HepG2 (cell line): Measurements from ENCODE around the gene KAT6B. TPM values are rescaled to one million over a fixed set of nuclear protein-coding genes. Genes with fewer than 3 reads are reported as not detected.

Source experiments
- ATAC-seq: fragments of 200-7000 bp; cut with Tn5 transposase; 3 replicates; pipeline ENCODE4 v1.9.1; 2020; ENCODE audit warnings: mild to moderate bottlenecking, moderate library complexity
- BruUV-seq: library from RNA; stranded (reverse); fragments of 400-500 nt; replicated peaks from 2 replicates; lab custom pipeline; 2021; lab: Mats Ljungman, UMichigan
- CTCF ChIA-PET: fragments of 300-600 bp; formaldehyde crosslinking; extraction: SDS; loops from one replicate; lab custom pipeline; 2021; ENCODE audit warnings: low total read pairs, inconsistent platforms, low intra/inter-chr PET ratio; lab: Yijun Ruan, JAX
- POLR2A ChIA-PET: fragments of 350-600 bp; sonication (Branson Sonifier 250); formaldehyde crosslinking; loops from one replicate; lab custom pipeline; 2020; ENCODE audit warnings: antibody characterized with exemption, inconsistent platforms; lab: Yijun Ruan, JAX
- DNase-seq: peaks from one replicate; pipeline ENCODE4 v3.0.0-alpha.2; 2015; ENCODE audit warnings: low spot score
- FAIRE-seq: peaks from 3 replicates; lab custom pipeline; 2011; peaks lifted over from hg19 to GRCh38; lab: Jason Lieb, UNC
- H2AFZ ChIP-seq: one replicate; pipeline ENCODE4 v1.6.1; 2011; ENCODE audit warnings: low read length, inconsistent platforms
- H3K27ac ChIP-seq: fragments of 300-600 bp; 3 replicates; pipeline ENCODE4 v1.8.0; 2011; ENCODE audit warnings: mixed run types, mild to moderate bottlenecking, mixed read lengths, low read length, inconsistent platforms; ENCODE audit not compliant: insufficient read depth; ENCODE audit errors: extremely low read length
- H3K27me3 ChIP-seq, 2 experiments: fragments of 200-600 bp in 1 of 2; 2 replicates in 1 of 2; 3 replicates in 1 of 2; pipeline versions ENCODE4 v1.6.0 to v1.8.0; 2011; ENCODE audit warnings: low read length in 2 of 2, mild to moderate bottlenecking in 2 of 2, moderate library complexity in 2 of 2, inconsistent platforms in 1 of 2; ENCODE audit not compliant: insufficient read depth in 2 of 2, control insufficient read depth in 1 of 2
- H3K36me3 ChIP-seq, 2 experiments: fragments of 200-600 bp in 1 of 2; replicated peaks in 1 of 2; 2 replicates in 1 of 2; 3 replicates in 1 of 2; pipeline versions ENCODE4 v1.5.1 to v1.8.0; 2011; ENCODE audit warnings: low read length in 2 of 2, inconsistent platforms in 1 of 2; ENCODE audit not compliant: insufficient read depth in 2 of 2, control insufficient read depth in 1 of 2
- H3K4me1 ChIP-seq: 2 replicates; pipeline ENCODE4 v1.5.1; 2012; ENCODE audit warnings: low read length, inconsistent platforms; ENCODE audit not compliant: insufficient read depth
- H3K4me2 ChIP-seq: 2 replicates; pipeline ENCODE4 v1.6.0; 2011; ENCODE audit warnings: low read depth, low read length, inconsistent platforms
- H3K4me3 ChIP-seq, 3 experiments: fragments of 200-600 bp in 1 of 3; sonication (generic), shearing (Covaris generic) in 1 of 3; replicated peaks in 1 of 3; 2 replicates each; pipeline ENCODE4 v1.5.1; 2011 to 2016; ENCODE audit warnings: low read length in 3 of 3, inconsistent platforms in 2 of 3, low read depth in 2 of 3, mild to moderate bottlenecking in 2 of 3, control low read depth in 1 of 3, mixed read lengths in 1 of 3; ENCODE audit not compliant: insufficient read depth in 1 of 3
- H3K79me2 ChIP-seq: one replicate; pipeline ENCODE4 v1.6.1; 2011; ENCODE audit warnings: low read length, inconsistent platforms; ENCODE audit not compliant: insufficient read depth
- H3K9ac ChIP-seq: 2 replicates; pipeline ENCODE4 v1.6.0; 2011; ENCODE audit warnings: mild to moderate bottlenecking, low read depth, low read length, inconsistent platforms; ENCODE audit not compliant: insufficient read depth
- H3K9me3 ChIP-seq: 2 replicates; pipeline ENCODE4 v1.5.1; 2012; ENCODE audit warnings: mild to moderate bottlenecking, low read length
- H4K20me1 ChIP-seq: 2 replicates; pipeline ENCODE4 v1.6.0; 2011; ENCODE audit warnings: inconsistent platforms, mild to moderate bottlenecking, low read length, moderate library complexity; ENCODE audit not compliant: insufficient read depth
- ADNP ChIP-seq: sonication (generic); formaldehyde crosslinking; IDR thresholded peaks from 2 replicates; pipeline ENCODE4 v1.4.0; 2020; ENCODE audit warnings: missing genetic modification reagents
- BCL6 ChIP-seq: IDR thresholded peaks from 2 replicates; pipeline ENCODE4 v1.6.1; 2016; ENCODE audit warnings: missing genetic modification reagents, missing compliant biosample characterization
- CTCF ChIP-seq: sonication (generic); formaldehyde crosslinking; IDR thresholded peaks from 2 replicates; pipeline ENCODE4 v1.5.0; 2020; ENCODE audit warnings: mild to moderate bottlenecking, missing genetic modification reagents, moderate library complexity
- HMGA1 ChIP-seq: sonication (generic); formaldehyde crosslinking; conservative IDR thresholded peaks from 2 replicates; pipeline ENCODE4 v1.4.0; 2020; ENCODE audit warnings: missing genetic modification reagents
- KDM4B ChIP-seq: sonication (generic); formaldehyde crosslinking; IDR thresholded peaks from 2 replicates; pipeline ENCODE4 v1.4.0; 2020; ENCODE audit warnings: missing genetic modification reagents
- MBD4 ChIP-seq: IDR thresholded peaks from 2 replicates; pipeline ENCODE4 v1.6.1; 2012; ENCODE audit warnings: low read length, inconsistent platforms, borderline replicate concordance
- MEIS2 ChIP-seq: sonication (generic); formaldehyde crosslinking; IDR thresholded peaks from 2 replicates; pipeline ENCODE4 v1.9.0; 2021; ENCODE audit warnings: mild to moderate bottlenecking, missing genetic modification reagents
- PTBP1 ChIP-seq: fragments of 200-400 bp; formaldehyde crosslinking; IDR thresholded peaks from 2 replicates; pipeline ENCODE4 v1.6.1; 2018; ENCODE audit warnings: low read length, low read depth; ENCODE audit not compliant: poor library complexity, severe bottlenecking
- RXRB ChIP-seq: IDR thresholded peaks from 2 replicates; pipeline ENCODE4 v1.6.1; 2016; ENCODE audit warnings: borderline replicate concordance, missing genetic modification reagents, missing compliant biosample characterization
- WIZ ChIP-seq: sonication (generic); formaldehyde crosslinking; IDR thresholded peaks from 2 replicates; pipeline ENCODE4 v1.5.1; 2020; ENCODE audit warnings: mild to moderate bottlenecking, missing genetic modification reagents
- ZMAT3 ChIP-seq: sonication (generic); formaldehyde crosslinking; conservative IDR thresholded peaks from 2 replicates; pipeline ENCODE4 v1.7.0; 2021; ENCODE audit warnings: missing genetic modification reagents
- ZNF44 ChIP-seq: sonication (generic); formaldehyde crosslinking; IDR thresholded peaks from 2 replicates; pipeline ENCODE4 v1.5.1; 2020; ENCODE audit warnings: mild to moderate bottlenecking, missing genetic modification reagents
- ZNF446 ChIP-seq: sonication (generic); formaldehyde crosslinking; IDR thresholded peaks from 2 replicates; pipeline ENCODE4 v1.5.0; 2020; ENCODE audit warnings: mild to moderate bottlenecking, missing genetic modification reagents
- ZNF790 ChIP-seq: sonication (generic); formaldehyde crosslinking; IDR thresholded peaks from 2 replicates; pipeline ENCODE4 v1.8.0; 2022; ENCODE audit warnings: missing genetic modification reagents, mild to moderate bottlenecking, borderline replicate concordance
- in situ Hi-C: cut with HindIII; loops from 2 replicates; pipeline ENCODE4 v1.10.0; 2017; ENCODE audit warnings: low pct_unique_long_range_greater_than_20kb; ENCODE audit not compliant: extremely low pct_ligation_motif_present
- intact Hi-C: fragments of 100-400 bp; cut with micrococcal nuclease; formaldehyde crosslinking; loops from one replicate; pipeline ENCODE4 v1.10.0; 2022; ENCODE audit not compliant: unreplicated experiment
- polyA plus RNA-seq, 8 experiments: library from polyadenylated mRNA; depleted of rRNA in 3 of 8; stranded (reverse) in 7 of 8; unstranded in 1 of 8; fragments of >200 nt; fragmentation: Illumina TruSeq in 4 of 8; extraction: Trizol in 4 of 8; gene quantifications; 2 replicates each; pipeline versions ENCODE4 v1.2.1 to v1.2.3, GENCODE V29; 2011 to 2016; ENCODE audit warnings: low read depth in 4 of 8, missing spikeins in 1 of 8, mixed read lengths in 1 of 8; ENCODE audit not compliant: insufficient read depth in 1 of 8
- total RNA-seq, 5 experiments: library from RNA; depleted of rRNA; stranded (reverse); fragments of >200 nt; fragmentation: Illumina TruSeq; extraction: Trizol; gene quantifications; 2 replicates each; pipeline ENCODE4 v1.2.3, GENCODE V29; 2016; ENCODE audit warnings: low read depth in 1 of 5
- TF ChIP-seq, protein P1 (sequence below): sonication (generic); formaldehyde crosslinking; IDR thresholded peaks from 2 replicates; pipeline ENCODE4 v1.4.0; 2020; ENCODE audit warnings: missing genetic modification reagents
- TF ChIP-seq, protein P2 (sequence below): sonication (generic); formaldehyde crosslinking; IDR thresholded peaks from 2 replicates; pipeline ENCODE4 v1.5.0; 2020; ENCODE audit warnings: mild to moderate bottlenecking, missing genetic modification reagents

Gene KAT6B
- total and polyA plus RNA-seq, 2 of the 13 experiments (the other 11 are each of a cell fraction or from before 2014, with no cell fraction given): 3.0 to 9.5 TPM

DNA sequence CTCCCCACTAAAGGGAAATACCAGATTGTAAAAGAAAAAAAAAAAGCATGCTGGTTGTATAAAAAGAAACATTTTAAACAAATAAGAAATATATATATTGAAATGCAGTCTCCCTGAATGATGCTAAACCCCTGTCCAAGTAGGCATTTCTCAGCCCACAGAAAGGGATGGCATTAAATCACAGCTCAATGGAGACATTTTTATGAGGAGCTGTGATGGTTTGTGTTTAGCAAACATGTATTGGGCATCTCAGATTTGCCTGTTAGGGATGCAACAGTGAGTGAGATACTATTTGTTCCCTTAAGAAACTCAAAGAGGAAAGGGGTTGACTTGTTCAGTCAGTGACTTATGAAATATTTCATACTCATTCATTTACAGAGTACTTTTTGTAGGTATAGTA, 51.5 kb downstream of the KAT6B start:
- Histone ChIP-seq H3K27ac (no peak overlapping the region), H3K4me2 (no peak overlapping the region), H3K4me1 (peaks cover 47% of the 10 kb centered on the region), H3K4me3 (no peak overlapping the region), H3K36me3 (no peaks in the 10 kb centered on the region), H3K27me3 (no peaks in the 10 kb centered on the region), H3K9ac (no peak overlapping the region), H2AFZ (no peak overlapping the region), H3K79me2 (peaks cover 2% of the 10 kb centered on the region), H3K9me3 (no peaks in the 10 kb centered on the region), H4K20me1 (0 out of 2 replicates have a peak, but pooled peaks cover 7% of the 10 kb centered on the region)
- TF ChIP-seq WIZ: no peak
- no peak for TF ChIP-seq ZNF44 (CRISPR knock-in tag)
- TF ChIP-seq MBD4: no peak
- TF ChIP-seq PTBP1: no peak
- no peak for TF ChIP-seq BCL6
- TF ChIP-seq CTCF: no peak
- TF ChIP-seq HMGA1: no peak
- no peak for TF ChIP-seq MEIS2
- no peak for TF ChIP-seq ZMAT3 (CRISPR knock-in tag)
- TF ChIP-seq ADNP (CRISPR knock-in tag): no peak
- no peak for TF ChIP-seq KDM4B (CRISPR knock-in tag)
- TF ChIP-seq, protein P1, sequence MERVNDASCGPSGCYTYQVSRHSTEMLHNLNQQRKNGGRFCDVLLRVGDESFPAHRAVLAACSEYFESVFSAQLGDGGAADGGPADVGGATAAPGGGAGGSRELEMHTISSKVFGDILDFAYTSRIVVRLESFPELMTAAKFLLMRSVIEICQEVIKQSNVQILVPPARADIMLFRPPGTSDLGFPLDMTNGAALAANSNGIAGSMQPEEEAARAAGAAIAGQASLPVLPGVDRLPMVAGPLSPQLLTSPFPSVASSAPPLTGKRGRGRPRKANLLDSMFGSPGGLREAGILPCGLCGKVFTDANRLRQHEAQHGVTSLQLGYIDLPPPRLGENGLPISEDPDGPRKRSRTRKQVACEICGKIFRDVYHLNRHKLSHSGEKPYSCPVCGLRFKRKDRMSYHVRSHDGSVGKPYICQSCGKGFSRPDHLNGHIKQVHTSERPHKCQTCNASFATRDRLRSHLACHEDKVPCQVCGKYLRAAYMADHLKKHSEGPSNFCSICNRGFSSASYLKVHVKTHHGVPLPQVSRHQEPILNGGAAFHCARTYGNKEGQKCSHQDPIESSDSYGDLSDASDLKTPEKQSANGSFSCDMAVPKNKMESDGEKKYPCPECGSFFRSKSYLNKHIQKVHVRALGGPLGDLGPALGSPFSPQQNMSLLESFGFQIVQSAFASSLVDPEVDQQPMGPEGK (CRISPR knock-in tag): no peak
- TF ChIP-seq ZNF446 (CRISPR knock-in tag): no peak
- no peak for TF ChIP-seq ZNF790 (CRISPR knock-in tag)
- TF ChIP-seq, protein P2, sequence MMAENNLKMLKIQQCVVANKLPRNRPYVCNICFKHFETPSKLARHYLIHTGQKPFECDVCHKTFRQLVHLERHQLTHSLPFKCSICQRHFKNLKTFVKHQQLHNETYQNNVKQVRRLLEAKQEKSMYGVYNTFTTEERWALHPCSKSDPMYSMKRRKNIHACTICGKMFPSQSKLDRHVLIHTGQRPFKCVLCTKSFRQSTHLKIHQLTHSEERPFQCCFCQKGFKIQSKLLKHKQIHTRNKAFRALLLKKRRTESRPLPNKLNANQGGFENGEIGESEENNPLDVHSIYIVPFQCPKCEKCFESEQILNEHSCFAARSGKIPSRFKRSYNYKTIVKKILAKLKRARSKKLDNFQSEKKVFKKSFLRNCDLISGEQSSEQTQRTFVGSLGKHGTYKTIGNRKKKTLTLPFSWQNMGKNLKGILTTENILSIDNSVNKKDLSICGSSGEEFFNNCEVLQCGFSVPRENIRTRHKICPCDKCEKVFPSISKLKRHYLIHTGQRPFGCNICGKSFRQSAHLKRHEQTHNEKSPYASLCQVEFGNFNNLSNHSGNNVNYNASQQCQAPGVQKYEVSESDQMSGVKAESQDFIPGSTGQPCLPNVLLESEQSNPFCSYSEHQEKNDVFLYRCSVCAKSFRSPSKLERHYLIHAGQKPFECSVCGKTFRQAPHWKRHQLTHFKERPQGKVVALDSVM (CRISPR knock-in tag): no peak
- TF ChIP-seq RXRB: no peak
- no TSS peak for BruUV-seq
- CTCF ChIA-PET: no interaction called here
- ATAC-seq (no peak), DNase-seq (no peak), FAIRE-seq (no peak)
- in situ Hi-C loops (no loop called here), intact Hi-C loops (no loop called here)
- POLR2A ChIA-PET: no interaction called here
